ENCODE data around the gene KRT4.
"Not testable (repeated sequence)": the region's sequence is repeated elsewhere in the genome, so short reads cannot be mapped to it uniquely, and the experiment has no call there.

DNA sequence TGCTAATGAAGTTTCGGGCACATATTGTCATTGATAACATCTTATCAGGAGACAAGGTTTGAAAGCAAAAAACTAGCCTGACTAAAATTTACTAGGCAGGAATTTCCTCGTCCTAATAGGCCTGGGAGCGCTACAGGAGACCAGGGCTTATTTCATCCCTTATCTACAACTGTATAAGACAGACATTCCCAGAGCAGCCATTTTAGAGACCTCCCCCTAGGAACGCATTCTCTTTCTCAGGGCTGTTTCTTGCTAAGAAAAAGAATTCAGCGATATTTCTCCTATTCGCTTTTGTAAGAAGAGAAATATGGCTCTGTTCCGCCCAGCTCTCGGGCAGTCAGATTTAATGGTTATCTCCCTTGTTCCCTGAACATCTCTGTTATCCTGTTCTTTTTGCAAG lies 52.7 kb downstream of the KRT4 start:
- TF ChIP-seq, protein P1, sequence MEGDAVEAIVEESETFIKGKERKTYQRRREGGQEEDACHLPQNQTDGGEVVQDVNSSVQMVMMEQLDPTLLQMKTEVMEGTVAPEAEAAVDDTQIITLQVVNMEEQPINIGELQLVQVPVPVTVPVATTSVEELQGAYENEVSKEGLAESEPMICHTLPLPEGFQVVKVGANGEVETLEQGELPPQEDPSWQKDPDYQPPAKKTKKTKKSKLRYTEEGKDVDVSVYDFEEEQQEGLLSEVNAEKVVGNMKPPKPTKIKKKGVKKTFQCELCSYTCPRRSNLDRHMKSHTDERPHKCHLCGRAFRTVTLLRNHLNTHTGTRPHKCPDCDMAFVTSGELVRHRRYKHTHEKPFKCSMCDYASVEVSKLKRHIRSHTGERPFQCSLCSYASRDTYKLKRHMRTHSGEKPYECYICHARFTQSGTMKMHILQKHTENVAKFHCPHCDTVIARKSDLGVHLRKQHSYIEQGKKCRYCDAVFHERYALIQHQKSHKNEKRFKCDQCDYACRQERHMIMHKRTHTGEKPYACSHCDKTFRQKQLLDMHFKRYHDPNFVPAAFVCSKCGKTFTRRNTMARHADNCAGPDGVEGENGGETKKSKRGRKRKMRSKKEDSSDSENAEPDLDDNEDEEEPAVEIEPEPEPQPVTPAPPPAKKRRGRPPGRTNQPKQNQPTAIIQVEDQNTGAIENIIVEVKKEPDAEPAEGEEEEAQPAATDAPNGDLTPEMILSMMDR (IDR thresholded peaks at IDR 0.05): not testable (repeated sequence)
- TF ChIP-seq POLR2A (IDR thresholded peaks at IDR 0.05): not testable (repeated sequence)
